SK-N-SH (cell line): Measurements from ENCODE around the gene MRGPRG.

Experiments used
- CHD2 ChIP-seq: fragments of 150-350 bp; IDR thresholded peaks from 2 replicates; pipeline ENCODE4 v1.6.1; 2018; ENCODE audit warnings: low read length; ENCODE audit not compliant: partially characterized antibody
- CTCF ChIP-seq: fragments of 200-600 bp; sonication (generic); IDR thresholded peaks from 2 replicates; pipeline ENCODE4 v1.6.1; 2017; ENCODE audit warnings: antibody characterized with exemption, mild to moderate bottlenecking, moderate library complexity
- EP300 ChIP-seq, 2 experiments: IDR thresholded peaks; 2 replicates each; pipeline versions ENCODE4 v1.4.0 to v1.6.1; 2012; ENCODE audit warnings: borderline replicate concordance in 1 of 2, low read depth in 1 of 2, low read length in 1 of 2
- FOXJ3 ChIP-seq: sonication (generic); formaldehyde crosslinking; IDR thresholded peaks from 2 replicates; pipeline ENCODE4 v1.5.1; 2020; ENCODE audit warnings: mild to moderate bottlenecking, missing genetic modification reagents
- MAX ChIP-seq: IDR thresholded peaks from 2 replicates; pipeline ENCODE4 v1.4.0; 2012; ENCODE audit warnings: low read depth
- POLR2AphosphoS5 ChIP-seq: IDR thresholded peaks from 2 replicates; pipeline ENCODE4 v1.6.1; 2012; ENCODE audit warnings: low read depth, low read length
- RCOR1 ChIP-seq: fragments of 150-350 bp; IDR thresholded peaks from 2 replicates; pipeline ENCODE4 v1.6.1; 2017; ENCODE audit warnings: antibody characterized with exemption, low read length
- RFX5 ChIP-seq: IDR thresholded peaks from 2 replicates; pipeline ENCODE4 v1.6.1; 2012; ENCODE audit warnings: mild to moderate bottlenecking, improper control_type of control experiment, low read length
- SIN3A ChIP-seq: IDR thresholded peaks from 2 replicates; pipeline ENCODE4 v1.6.1; 2012; ENCODE audit warnings: low read depth, mild to moderate bottlenecking, low read length, moderate library complexity, borderline replicate concordance
- SMC3 ChIP-seq: IDR thresholded peaks from 2 replicates; pipeline ENCODE4 v1.6.1; 2012; ENCODE audit warnings: low read depth, low read length, improper control_type of control experiment
- TEAD4 ChIP-seq: IDR thresholded peaks from 2 replicates; pipeline ENCODE4 v1.4.0; 2012; ENCODE audit warnings: mild to moderate bottlenecking, borderline replicate concordance; ENCODE audit not compliant: insufficient read depth
- USF2 ChIP-seq: fragments of 150-350 bp; IDR thresholded peaks from 2 replicates; pipeline ENCODE4 v1.6.1; 2017; ENCODE audit warnings: antibody characterized with exemption, low read length, low read depth, borderline replicate concordance

- TF ChIP-seq EP300 (IDR thresholded peaks at IDR 0.05; ENCODE audit: borderline replicate concordance in 1 of 2, low read depth in 1 of 2, low read length in 1 of 2), result no peak
- no peak for TF ChIP-seq RFX5
- no peak for TF ChIP-seq SIN3A
- TF ChIP-seq TEAD4, result no peak
- TF ChIP-seq CTCF, result no peak
- TF ChIP-seq USF2, result no peak
- TF ChIP-seq MAX, result no peak
- TF ChIP-seq POLR2AphosphoS5, result no peak
- TF ChIP-seq RCOR1, result no peak
- TF ChIP-seq FOXJ3 (CRISPR knock-in tag), result no peak
- no peak for TF ChIP-seq SMC3
- no peak for TF ChIP-seq CHD2
Observed at GRCh38 chr11:3174387-3174786, 44.2 kb downstream of the MRGPRG start.
